OCI-LY3 (cell line): ENCODE measurements around the gene PBX2.

ENCODE experiments used
- EZH2phosphoT487 ChIP-seq: fragments of 200-600 bp; shearing (Covaris generic); IDR thresholded peaks from 2 replicates; pipeline ENCODE4 v1.6.1; 2018; ENCODE audit warnings: antibody characterized with exemption, mixed run types, low read depth
- TF ChIP-seq, protein P1 (sequence below): fragments of 200-600, 300-600 bp; sonication (generic); IDR thresholded peaks from 2 replicates; pipeline ENCODE4 v1.5.1; 2014; ENCODE audit warnings: antibody characterized with exemption, low read length, low read depth

DNA sequence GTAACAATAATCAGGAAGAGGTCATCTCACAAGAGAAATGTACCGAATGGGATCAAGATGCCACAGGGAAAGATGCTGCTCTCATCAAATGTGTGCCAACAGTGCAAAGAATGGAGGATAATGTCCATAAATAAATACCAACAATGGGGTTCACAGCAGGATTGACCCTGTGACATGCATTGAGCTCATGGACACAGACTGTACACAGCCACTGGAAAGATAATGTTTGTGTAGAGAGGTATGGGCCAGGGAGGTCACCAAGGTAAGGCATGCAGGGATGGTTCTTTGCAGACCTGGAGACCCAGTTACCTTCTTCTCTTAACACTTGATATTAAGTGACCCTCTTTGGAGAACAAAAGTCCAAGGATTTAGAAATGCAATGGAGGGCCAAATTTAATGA is 15.6 kb downstream of the PBX2 start:
- TF ChIP-seq, protein P1, sequence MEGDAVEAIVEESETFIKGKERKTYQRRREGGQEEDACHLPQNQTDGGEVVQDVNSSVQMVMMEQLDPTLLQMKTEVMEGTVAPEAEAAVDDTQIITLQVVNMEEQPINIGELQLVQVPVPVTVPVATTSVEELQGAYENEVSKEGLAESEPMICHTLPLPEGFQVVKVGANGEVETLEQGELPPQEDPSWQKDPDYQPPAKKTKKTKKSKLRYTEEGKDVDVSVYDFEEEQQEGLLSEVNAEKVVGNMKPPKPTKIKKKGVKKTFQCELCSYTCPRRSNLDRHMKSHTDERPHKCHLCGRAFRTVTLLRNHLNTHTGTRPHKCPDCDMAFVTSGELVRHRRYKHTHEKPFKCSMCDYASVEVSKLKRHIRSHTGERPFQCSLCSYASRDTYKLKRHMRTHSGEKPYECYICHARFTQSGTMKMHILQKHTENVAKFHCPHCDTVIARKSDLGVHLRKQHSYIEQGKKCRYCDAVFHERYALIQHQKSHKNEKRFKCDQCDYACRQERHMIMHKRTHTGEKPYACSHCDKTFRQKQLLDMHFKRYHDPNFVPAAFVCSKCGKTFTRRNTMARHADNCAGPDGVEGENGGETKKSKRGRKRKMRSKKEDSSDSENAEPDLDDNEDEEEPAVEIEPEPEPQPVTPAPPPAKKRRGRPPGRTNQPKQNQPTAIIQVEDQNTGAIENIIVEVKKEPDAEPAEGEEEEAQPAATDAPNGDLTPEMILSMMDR = no peak
- TF ChIP-seq EZH2phosphoT487 = no peak
